SK-N-MC (cell line): ENCODE measurements around the gene ITGA8.

Experiments used
- EZH2 ChIP-seq: fragments of 200-600 bp; sonication (generic); IDR thresholded peaks from one replicate; pipeline ENCODE4 v1.6.1; 2017; ENCODE audit warnings: antibody characterized with exemption
- FOXP2 ChIP-seq: optimal IDR thresholded peaks from 2 replicates; pipeline ENCODE3; 2011; ENCODE audit warnings: mild to moderate bottlenecking, moderate library complexity; ENCODE audit not compliant: insufficient read depth; ENCODE audit errors: extremely low read length, control extremely low read depth

GRCh38 chr10:15588635-15589508, 130.8 kb downstream of the ITGA8 start:
- no peak for TF ChIP-seq EZH2
- no peak for TF ChIP-seq FOXP2
